Astrocyte (in vitro differentiated cells and primary cell): ENCODE measurements around the gene ASB2. TPM values are rescaled to one million over a fixed set of nuclear protein-coding genes. Genes with fewer than 3 reads are reported as not detected.

ENCODE experiments used
- DNase-seq: peaks from one replicate; pipeline ENCODE4 v3.0.0-alpha.2; 2010; ENCODE audit warnings: low read depth
- FAIRE-seq: peaks from 2 replicates; lab custom pipeline; 2011; peaks lifted over from hg19 to GRCh38; lab: Jason Lieb, UNC
- H2AFZ ChIP-seq: 2 replicates; pipeline ENCODE4 v1.6.0; 2012; ENCODE audit warnings: low read depth, low read length, inconsistent platforms
- H3K27ac ChIP-seq: 2 replicates; pipeline ENCODE4 v1.5.1; 2011; ENCODE audit warnings: low read depth, low read length, inconsistent platforms
- H3K27me3 ChIP-seq: 2 replicates; pipeline ENCODE4 v1.6.0; 2011; ENCODE audit warnings: low read length, inconsistent platforms; ENCODE audit not compliant: insufficient read depth
- H3K36me3 ChIP-seq: 2 replicates; pipeline ENCODE4 v1.5.1; 2011; ENCODE audit warnings: low read length, inconsistent platforms; ENCODE audit not compliant: insufficient read depth
- H3K4me1 ChIP-seq: 2 replicates; pipeline ENCODE4 v1.5.1; 2011; ENCODE audit warnings: low read length, inconsistent platforms; ENCODE audit not compliant: insufficient read depth
- H3K4me2 ChIP-seq: 2 replicates; pipeline ENCODE4 v1.6.0; 2012; ENCODE audit warnings: low read length, inconsistent platforms
- H3K4me3 ChIP-seq: 2 replicates; pipeline ENCODE4 v1.5.1; 2011; ENCODE audit warnings: low read depth, mild to moderate bottlenecking, low read length, inconsistent platforms; ENCODE audit not compliant: insufficient read depth
- H3K79me2 ChIP-seq: 2 replicates; pipeline ENCODE4 v1.6.0; 2012; ENCODE audit warnings: mild to moderate bottlenecking, low read length, inconsistent platforms; ENCODE audit not compliant: insufficient read depth
- H3K9ac ChIP-seq: 2 replicates; pipeline ENCODE4 v1.6.0; 2012; ENCODE audit warnings: mild to moderate bottlenecking, low read length, inconsistent platforms
- H3K9me3 ChIP-seq: 2 replicates; pipeline ENCODE4 v1.5.1; 2012; ENCODE audit warnings: low read depth, mild to moderate bottlenecking, low read length, inconsistent platforms; ENCODE audit not compliant: insufficient read depth
- H4K20me1 ChIP-seq: 2 replicates; pipeline ENCODE4 v1.6.0; 2012; ENCODE audit warnings: low read length, inconsistent platforms; ENCODE audit not compliant: insufficient read depth
- H3K27ac Mint-ChIP-seq: one replicate; pipeline ENCODE4 v1.8.0; 2021; ENCODE audit warnings: mild to moderate bottlenecking, mixed read lengths; ENCODE audit not compliant: unreplicated experiment
- H3K27me3 Mint-ChIP-seq: one replicate; pipeline ENCODE4 v1.8.0; 2021; ENCODE audit warnings: low read depth, mixed read lengths; ENCODE audit not compliant: unreplicated experiment
- H3K36me3 Mint-ChIP-seq: one replicate; pipeline ENCODE4 v1.8.0; 2021; ENCODE audit warnings: low read depth, mixed read lengths; ENCODE audit not compliant: unreplicated experiment
- H3K4me1 Mint-ChIP-seq: one replicate; pipeline ENCODE4 v1.8.0; 2021; ENCODE audit warnings: low read depth, mixed read lengths; ENCODE audit not compliant: unreplicated experiment
- H3K4me3 Mint-ChIP-seq: one replicate; pipeline ENCODE4 v1.8.0; 2021; ENCODE audit warnings: mild to moderate bottlenecking, moderate library complexity, mixed read lengths; ENCODE audit not compliant: unreplicated experiment
- H3K9me3 Mint-ChIP-seq: one replicate; pipeline ENCODE4 v1.8.0; 2021; ENCODE audit warnings: mild to moderate bottlenecking, mixed read lengths; ENCODE audit not compliant: unreplicated experiment
- CTCF ChIP-seq: IDR thresholded peaks from 2 replicates; pipeline ENCODE4 v1.5.1; 2011; ENCODE audit warnings: low read depth, mild to moderate bottlenecking, inconsistent platforms, low read length, moderate library complexity; ENCODE audit not compliant: insufficient read depth
- EZH2 ChIP-seq: IDR thresholded peaks from 2 replicates; pipeline ENCODE4 v1.6.1; 2012; ENCODE audit warnings: mild to moderate bottlenecking, low read length, inconsistent platforms; ENCODE audit not compliant: insufficient read depth
- total RNA-seq: library from RNA; stranded (reverse); gene quantifications from 2 replicates; pipeline ENCODE4 v1.2.1, GENCODE V29; 2021

Gene ASB2
- total RNA-seq, 1 donor from 2014 or later = 0.25 TPM

GRCh38 chr14:93969082-93969828 is 7.1 kb downstream of the ASB2 start:
- Histone ChIP-seq H4K20me1 (peaks cover 4% of the 10 kb centered on the region), H3K27me3 (peaks cover 4% of the 10 kb centered on the region), H3K4me3 (no peak overlapping the region), H3K27ac (no peak overlapping the region), H3K9me3 (peaks cover 7% of the 10 kb centered on the region), H3K4me1 (peaks cover 13% of the 10 kb centered on the region), H3K9ac (no peak overlapping the region), H3K4me2 (no peak overlapping the region), H3K79me2 (no peaks in the 10 kb centered on the region), H2AFZ (no peak overlapping the region), H3K36me3 (no peaks in the 10 kb centered on the region)
- FAIRE-seq (no peak), DNase-seq (no peak)
- H3K27ac Mint-ChIP-seq = no peak overlapping the region
- peaks cover 66% of the 10 kb centered on the region for H3K27me3 Mint-ChIP-seq
- H3K4me3 Mint-ChIP-seq = no peak overlapping the region
- no peak for TF ChIP-seq EZH2
- TF ChIP-seq CTCF = no peak
- no peaks in the 10 kb centered on the region for H3K36me3 Mint-ChIP-seq
- peaks cover 4% of the 10 kb centered on the region for H3K9me3 Mint-ChIP-seq
- H3K4me1 Mint-ChIP-seq = peaks cover 17% of the 10 kb centered on the region

GRCh38 chr14:93967637-93968250 is 8.6 kb downstream of the ASB2 start:
- Mint-ChIP-seq H3K27ac (no peak overlapping the region), H3K9me3 (peaks cover 4% of the 10 kb centered on the region), H3K27me3 (peaks cover 60% of the 10 kb centered on the region), H3K4me3 (no peak overlapping the region), H3K4me1 (peaks cover 25% of the 10 kb centered on the region), H3K36me3 (peaks cover 2% of the 10 kb centered on the region)
- no peak for TF ChIP-seq CTCF
- TF ChIP-seq EZH2 = no peak
- Histone ChIP-seq H3K9me3 (peaks cover 7% of the 10 kb centered on the region), H3K4me1 (peaks cover 20% of the 10 kb centered on the region), H3K79me2 (no peaks in the 10 kb centered on the region), H3K4me3 (no peak overlapping the region), H3K4me2 (no peak overlapping the region), H3K27ac (no peak overlapping the region), H3K36me3 (no peaks in the 10 kb centered on the region), H2AFZ (no peak overlapping the region), H4K20me1 (peaks cover 4% of the 10 kb centered on the region), H3K9ac (no peak overlapping the region), H3K27me3 (no peaks in the 10 kb centered on the region)
- DNase-seq (no peak), FAIRE-seq (no peak)
